HG02870 (cell line): ENCODE results near the gene PTRHD1.
A peak's percentile ranks its signal among the peaks of the same experiment; 100 is the strongest.
"Not testable (repeated sequence)": the region's sequence is repeated elsewhere in the genome, so short reads cannot be mapped to it uniquely, and the experiment has no call there.

Source experiments
- ATAC-seq: cut with Tn5 transposase; IDR thresholded peaks from one replicate; pipeline ENCODE4 v1.9.1; 2021; ENCODE audit warnings: mild to moderate bottlenecking, moderate library complexity; ENCODE audit not compliant: unreplicated experiment

Gene PTRHD1

DNA sequence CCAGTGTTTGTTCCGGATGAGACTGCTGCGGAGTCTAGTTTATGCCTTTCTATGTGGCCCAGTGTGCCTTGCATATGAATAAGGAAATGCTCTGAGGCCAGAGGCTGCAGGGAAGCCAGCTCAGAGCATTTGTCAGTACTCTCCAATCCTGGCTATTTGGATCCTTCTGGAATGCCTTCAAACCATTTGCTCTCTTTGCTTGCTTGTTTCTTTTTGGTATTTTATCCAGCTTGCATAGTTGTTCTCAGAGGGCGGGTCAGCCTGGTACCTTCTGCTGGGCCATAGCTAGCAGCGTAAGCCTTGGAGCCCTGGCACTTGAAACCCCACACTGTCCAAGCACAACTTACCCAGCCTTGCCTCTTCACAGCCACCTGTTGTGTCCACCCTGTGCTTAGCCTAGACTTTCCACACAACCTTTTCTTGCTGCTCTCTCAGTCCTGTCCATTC lies 20.5 kb upstream of the PTRHD1 start:
- ATAC-seq, result no peak

DNA sequence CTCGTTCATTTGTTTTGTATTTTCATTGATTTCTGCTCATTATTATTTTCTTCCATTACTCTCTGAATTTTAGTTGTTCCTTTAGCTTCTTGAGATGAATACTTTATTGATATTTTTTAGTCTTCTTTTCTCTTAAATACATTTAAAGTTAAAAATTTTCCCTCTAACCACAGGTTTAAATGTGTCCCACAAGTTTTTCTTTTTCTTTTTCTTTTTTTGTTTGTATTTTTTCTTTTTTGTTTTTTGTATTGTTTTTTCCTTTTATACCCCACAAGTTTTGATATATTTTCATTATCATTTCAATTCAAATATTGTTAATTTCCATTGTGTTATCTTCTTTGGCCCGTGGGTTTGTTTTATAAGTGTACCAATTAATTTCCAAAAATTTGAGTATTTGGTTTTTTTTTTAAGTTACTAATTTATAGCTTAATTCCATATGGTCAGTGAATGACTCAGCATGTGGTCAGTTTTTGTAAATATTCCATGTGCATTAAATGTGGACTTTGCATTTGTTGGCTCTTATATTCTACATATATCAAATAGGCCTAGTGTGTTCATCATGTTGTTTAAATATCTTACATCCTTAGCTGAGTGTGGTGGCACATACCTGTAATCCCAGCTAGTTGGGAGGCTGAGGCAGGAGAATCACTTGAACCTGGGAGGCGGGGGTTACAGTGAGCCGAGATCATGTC lies 16.3 kb upstream of the PTRHD1 start:
- ATAC-seq, result no peak

DNA sequence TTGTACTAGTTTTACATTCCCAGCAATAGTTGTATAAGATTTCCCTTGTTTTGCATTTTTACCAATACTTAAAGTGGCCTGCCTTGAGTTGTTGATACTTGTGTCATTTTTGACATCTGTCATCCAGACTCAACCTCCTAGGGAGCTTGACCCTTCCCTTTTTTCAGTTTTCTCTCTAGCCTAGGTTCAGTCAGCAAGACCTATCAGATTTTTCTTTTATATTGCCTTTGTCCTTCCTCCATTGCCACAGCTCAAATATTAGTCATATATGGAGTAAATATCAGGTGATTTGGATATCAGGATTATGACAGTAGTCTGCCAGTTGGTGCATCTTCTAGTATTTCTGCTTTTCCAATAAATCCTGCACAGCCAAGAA lies 13.5 kb upstream of the PTRHD1 start:
- ATAC-seq, result no peak

DNA sequence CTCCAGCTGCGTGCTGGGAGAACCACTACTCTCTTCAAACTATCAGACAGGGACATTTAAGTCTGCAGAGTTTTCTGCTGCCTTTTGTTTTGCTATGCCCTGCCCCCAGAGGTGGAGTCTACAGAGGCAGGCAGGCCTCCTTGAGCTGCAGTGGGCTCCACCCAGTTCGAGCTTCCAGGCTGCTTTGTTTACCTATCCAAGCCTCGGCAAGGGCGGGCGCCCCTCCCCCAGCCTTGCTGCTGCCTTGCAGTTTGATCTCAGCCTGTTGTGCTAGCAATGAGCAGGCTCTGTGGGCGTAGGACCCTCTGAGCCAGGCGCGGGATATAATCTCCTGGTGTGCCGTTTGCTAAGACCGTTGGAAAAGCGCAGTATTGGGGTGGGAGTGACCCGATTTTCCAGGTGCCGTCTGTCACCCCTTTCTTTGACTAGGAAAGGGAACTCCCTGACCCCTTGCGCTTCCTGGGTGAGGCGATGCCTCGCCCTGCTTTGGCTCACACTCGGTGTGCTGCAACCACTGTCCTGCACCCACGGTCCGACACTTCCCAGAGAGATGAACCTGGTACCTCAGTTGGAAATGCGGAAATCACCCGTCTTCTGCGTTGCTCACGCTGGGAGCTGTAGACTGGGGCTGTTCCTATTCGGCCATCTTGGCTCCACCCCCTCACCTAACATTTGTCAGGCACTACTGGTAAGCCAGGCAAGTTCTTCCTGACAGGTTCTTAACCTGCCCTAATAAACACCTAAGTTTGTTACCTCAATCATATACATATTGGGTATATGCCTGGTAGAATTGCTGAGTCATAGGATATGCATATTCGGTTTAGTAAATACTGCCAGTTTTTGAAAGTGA lies 12.8 kb upstream of the PTRHD1 start:
- not testable (repeated sequence) for ATAC-seq

DNA sequence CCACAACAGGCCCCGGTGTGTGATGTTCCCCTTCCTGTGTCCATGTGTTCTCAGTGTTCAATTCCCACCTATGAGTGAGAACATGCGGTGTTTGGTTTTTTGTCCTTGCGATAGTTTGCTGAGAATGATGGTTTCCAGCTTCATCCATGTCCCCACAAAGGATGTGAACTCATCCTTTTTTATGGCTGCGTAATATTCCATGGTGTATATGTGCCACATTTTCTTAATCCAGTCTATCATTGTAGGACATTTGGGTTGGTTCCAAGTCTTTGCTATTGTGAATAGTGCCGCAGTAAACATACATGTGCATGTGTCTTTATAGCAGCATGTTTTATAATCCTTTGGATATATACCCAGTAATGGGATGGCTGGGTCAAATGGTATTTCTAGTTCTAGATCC lies 7.3 kb upstream of the PTRHD1 start:
- not testable (repeated sequence) for ATAC-seq

DNA sequence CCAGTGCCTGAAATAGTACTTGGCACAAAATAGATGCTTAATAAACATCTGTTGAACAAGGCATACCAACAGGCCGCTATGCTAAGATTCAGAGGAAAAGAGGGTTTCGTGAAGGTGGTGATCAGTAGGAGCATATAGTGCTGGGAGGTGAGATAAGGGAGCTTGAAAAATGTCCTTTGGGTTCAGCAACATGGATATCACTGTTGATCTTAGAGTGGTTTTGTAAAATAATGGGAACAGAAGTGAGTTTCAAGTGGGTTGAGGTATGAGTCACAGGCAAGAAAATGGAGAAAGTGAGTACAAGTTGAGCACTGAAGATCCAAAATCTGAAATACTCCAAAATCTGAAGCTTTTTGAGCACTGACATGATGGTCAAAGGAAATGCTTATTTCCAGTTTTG lies 4.5 kb upstream of the PTRHD1 start:
- ATAC-seq, result no peak

DNA sequence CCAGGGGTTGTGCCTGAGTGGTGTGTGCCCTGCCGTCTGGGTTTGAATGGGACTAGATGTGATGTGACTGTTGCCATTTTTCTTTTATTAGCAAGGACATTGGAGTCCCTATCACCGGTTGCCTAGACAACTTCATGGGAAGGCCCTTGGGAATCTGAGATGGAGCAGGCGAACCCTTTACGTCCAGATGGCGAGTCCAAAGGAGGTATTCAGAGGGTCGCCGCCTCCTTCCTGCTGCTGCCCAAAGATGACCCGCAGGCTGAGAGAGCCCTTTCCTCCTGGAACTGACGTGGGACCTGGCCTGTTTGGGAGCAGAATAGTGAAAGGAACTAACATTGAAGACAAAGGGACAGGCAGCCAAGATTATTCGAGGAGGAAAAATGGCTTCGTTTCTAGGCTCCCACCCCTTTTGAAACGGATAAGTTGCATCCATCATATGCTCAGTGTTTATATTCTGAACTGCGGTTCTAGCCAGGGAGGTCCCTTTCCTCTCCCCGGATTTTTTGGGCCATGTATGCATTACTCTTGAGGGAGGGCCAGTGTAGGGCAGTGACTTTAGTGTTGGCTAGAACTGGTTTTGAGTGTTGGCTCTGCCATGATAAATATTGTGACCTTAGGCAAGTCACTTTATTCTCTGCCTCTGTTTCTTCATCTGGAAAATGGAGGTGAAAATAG lies 707 bp upstream of the PTRHD1 start:
- ATAC-seq, result no peak

DNA sequence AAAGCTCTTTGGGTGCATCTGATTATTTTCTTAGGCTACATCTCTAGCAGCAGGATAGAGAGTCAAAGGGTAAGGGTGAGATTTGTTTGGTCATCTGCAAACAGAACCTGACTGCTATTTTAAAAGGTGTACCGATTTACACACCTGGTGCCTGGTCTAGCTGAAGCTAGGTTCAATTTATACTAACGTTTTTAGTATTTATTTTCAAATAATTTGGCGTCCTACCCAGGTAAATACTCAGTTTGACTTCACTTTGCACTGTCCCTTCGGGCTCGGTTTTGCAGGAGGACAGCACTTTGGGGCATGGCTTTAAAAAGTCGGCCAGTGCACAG lies 683 bp downstream of the PTRHD1 start:
- no peak for ATAC-seq

DNA sequence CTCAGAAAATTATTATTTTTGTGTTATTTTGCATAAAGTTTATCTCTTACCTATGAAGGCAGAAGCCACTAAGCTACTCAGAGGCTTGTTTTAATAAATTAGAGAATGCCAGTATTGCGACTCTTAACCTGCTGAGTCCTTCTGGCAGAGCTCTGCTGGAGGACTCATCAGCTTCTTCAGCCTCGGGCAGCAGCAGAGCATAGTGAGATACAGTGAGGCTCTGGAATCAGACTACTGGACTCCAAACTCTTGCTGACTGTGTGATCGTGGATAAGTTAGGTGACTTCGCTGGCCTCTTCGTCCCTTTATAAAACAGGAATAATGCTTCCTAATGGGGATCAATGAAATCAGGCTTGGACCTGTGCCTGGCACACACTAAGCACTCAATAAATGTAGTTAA lies 1.7 kb downstream of the PTRHD1 start:
- ATAC-seq, result no peak

DNA sequence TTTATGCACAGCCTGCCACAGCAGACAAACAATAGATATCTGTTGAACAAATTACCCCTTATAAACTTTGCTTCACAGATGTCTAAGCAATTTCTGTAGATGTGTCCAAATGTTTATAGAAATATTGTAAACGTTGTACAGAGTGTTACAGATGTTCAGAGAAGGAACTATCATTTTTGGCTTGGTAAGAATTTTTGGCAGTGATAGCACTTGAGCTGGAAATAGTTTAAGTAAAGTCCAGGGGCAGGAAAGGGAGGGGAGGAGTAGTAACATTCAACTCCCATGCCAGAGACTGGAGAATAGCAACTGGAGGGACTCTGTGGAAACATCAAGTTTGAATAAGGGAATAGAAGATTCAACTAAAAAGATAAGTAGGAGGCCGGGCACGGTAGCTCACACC lies 4.4 kb downstream of the PTRHD1 start:
- ATAC-seq, result no peak

DNA sequence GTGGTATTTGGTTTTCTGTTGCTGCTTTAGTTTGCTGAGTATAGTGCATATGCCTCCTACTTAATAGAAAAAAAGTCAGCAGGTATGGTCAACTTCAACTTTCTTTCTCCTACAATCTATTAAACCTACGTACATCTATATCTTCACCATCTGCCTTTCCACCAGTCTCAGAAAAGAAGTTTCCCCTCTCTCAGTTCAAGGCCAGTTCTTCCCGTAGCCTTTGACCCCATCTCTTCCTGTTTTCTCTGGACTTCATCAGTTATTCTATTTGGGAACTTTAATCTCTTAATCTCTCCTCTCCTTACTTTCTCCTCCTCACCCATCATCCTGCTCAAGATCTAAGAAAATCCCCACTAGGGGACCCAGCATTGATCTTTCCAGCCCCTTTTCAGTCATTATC lies 5.7 kb downstream of the PTRHD1 start:
- no peak for ATAC-seq

DNA sequence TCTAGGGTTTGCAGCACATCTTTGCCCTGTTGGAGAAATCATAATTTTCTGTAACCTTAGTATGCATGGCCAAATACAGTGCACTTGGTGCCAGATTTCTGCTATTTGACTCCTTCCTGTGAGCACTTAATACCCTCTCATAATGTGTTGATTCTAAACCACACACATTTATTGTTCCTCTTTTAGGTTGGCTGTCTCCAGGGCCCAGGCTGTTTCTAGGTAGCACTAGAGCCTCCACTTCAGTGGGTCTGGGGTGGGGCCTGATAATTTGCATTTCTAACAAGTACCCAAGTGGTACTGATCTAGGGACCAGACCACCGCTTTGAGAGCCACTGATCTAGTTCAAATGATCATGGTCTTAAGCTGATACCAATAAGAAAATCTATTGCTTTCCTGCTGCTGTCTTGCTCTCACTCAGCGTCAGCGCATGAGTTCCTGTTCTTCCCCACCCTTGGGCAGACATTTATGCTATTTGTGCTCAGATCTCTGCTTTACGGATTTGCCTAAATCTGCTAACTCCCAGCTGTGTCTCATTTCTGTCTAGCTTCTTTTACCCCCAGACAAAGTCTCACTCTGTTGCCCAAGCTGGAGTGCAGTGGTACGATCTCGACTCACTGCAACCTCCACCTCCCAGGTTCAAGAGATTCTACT lies 7.4 kb downstream of the PTRHD1 start:
- ATAC-seq, result peak; percentile 88

DNA sequence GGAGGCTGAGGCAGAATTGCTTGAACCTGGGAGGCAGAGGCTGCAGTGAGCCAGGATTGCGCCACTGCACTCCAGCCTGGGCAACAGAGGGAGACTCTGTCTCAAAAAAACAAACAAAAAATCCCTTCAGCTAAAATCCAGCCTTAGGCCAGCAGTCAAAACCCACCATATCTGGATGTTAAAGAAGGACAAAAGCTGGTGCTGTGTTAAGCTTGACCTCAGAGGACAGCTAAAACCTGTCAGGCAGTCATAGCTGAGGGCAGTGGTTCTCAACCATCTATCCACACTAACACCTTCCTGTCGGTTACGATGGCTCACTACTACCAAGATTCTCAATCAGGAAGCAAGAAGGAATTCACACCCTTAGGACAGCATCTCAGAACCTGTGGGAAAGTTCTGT lies 9.6 kb downstream of the PTRHD1 start:
- no peak for ATAC-seq

DNA sequence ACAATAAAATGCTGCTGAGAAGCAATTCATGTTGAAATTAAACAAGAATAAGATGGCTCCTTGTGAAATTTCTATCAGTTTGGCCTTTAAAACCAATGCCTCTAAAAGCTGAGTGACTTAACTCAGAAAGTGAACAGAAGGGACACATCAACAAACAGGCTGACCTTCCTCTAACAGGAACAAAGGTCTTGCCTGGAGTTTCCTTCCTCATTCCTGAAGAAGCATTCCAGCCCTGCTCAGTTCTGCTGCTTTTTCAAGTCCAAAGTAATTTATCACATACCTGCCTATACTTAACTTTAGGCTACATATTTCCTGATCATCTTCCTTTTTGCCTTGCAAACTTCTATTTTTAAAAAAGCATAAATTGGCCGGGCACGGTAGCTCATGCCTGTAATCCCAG lies 14.1 kb downstream of the PTRHD1 start:
- ATAC-seq, result no peak

DNA sequence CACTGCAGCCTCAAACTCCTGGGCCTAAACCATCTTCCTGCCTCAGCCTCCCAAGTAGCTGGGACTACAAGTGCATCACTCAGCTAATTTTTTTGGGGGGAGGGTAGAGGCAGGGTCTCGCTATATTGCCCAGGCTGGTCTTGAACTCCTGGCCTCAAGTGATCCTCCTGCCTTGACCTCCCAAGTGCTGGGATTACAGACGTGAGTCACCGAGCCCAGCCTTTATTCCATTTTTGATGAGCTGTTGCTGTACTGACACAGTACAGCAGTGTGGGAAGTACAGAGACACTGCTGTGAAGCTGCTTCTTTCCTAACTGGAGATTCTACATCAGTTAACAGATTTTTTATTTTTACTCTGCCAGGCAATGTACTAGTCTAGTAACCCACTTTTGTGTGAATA lies 18.8 kb downstream of the PTRHD1 start:
- ATAC-seq, result no peak

DNA sequence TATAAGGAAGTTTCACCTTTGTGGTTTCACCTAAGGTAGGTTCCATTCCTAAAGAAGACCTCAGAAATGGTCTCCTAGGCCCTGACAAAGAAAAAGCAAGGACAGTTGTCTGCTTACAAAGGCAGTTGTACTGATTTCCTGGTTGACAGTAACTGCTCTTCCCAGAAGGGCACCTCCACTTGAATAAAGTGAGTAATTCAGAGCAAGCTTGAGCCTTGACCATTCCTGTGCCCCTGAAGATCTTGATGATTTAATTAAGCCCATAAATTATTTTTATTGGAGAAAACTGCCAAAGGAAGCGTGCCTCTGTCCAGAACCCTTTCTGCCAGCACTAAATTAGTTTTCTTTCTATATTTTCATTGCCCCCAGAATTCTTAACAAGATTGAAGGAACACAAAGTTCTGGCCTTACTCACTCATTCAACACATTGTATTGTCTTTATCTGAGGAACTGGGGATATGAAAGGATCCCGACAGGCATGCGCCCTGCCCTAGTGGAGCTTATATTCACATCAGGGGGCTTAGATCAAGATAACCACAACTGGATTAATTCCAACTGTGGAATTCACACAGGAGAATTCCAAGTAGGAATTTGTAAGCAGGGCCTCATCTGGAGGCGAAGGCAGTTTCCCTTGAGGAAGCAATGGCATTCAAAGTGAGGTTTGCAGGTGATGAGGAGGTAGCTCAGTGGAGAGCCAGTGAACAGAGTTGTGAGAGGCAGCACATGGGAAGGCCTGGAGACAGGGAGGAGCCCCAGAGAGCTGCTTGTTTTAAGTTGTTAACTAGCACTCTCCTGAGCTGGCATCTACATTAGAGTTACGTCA lies 21.2 kb downstream of the PTRHD1 start:
- no peak for ATAC-seq

DNA sequence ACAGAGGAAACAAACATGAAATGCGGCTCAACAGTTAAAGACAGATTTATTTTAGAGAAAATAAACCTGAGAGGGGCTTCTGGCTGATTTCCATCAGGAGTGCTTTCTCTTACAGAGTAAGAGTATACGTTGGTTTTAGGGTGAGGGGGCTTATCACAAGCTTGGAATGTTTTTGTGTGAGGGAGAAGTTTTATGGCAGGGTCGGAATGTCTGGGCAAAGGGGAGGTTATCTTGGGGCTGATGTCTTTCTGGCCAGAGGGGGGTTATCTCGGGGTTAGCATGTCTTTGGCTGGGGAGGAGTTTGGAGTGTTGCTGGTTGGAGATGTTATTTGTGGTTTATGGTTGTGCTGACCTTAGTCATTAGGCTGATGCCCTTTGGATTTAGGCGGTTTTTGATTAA lies 22.1 kb downstream of the PTRHD1 start:
- no peak for ATAC-seq

DNA sequence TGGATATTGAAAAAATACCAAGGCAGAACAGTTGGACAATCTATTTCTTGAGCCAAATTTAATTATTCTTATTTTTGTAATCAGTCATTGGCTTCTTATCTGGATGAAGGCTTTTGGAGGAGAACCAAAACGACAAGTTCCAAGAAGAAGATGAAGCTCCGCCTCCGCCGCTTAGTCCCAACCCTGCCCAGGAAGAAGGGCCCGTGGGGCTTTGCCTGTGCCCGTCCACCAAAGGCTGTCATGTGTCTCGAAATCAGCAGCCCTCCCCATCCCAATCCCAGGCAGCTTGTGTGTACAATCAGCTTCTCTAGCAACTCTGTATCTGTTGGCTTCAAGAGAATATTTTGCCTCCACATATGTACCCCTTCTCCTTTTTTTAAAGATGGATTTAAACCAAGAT lies 24.6 kb downstream of the PTRHD1 start:
- ATAC-seq, result no peak

DNA sequence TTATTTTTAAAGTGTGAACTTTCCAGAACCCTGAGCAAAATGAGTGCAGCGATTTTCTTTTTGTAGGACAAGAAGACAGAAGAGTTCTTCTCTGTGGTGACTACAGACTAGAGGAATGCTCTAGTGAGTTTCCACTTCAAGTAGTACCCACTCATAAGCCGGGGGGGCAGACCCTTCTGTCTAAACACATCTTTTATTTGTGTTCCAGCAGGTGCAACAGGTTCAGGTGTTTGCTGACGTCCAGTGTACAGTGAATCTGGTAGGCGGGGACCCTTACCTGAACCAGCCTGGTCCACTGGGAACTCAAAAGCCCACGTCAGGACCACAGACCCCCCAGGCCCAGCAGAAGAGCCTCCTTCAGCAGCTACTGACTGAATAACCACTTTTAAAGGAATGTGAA lies 25.2 kb downstream of the PTRHD1 start:
- no peak for ATAC-seq

DNA sequence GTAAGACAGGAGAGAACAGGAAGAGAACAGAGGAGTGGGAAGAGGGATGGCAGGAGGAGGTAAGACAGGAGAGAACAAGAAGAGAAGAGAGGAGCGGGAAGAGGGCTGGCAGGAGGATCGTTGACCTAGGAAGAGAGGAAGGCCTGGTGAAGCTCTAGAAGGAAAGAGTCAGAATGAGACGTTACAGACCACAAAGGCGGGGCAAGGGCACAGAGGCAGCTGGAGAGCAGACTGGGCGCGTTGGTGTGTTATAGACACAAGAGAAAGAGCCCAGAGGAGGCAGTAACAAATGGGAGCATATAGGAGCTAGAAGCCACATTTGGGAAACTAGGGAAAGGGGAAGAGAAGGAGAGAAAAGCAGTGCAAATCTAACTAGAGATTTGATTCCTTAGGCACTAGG lies 26.6 kb downstream of the PTRHD1 start:
- ATAC-seq, result no peak

DNA sequence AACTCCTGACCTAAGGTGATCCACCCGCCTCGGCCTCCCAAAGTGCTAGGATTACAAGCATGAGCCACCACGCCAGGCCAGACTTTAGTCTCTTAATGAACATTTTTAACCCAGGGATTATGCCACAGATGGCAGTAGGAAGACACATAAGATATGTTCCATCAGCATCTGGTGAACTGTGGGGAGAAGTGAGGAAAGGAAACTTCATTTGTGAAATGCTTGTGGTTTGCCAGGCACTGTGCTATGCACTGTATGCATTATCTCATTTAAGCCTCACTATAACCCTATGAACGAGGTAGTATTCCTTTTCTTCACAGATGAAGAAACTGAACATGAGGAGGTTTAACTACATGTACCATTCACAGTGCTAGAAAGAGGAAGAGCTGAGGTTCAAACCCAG lies 29.3 kb downstream of the PTRHD1 start:
- ATAC-seq, result no peak
